ENCODE measurements around the gene ZNF536.

The ZNF536 gene

DNA sequence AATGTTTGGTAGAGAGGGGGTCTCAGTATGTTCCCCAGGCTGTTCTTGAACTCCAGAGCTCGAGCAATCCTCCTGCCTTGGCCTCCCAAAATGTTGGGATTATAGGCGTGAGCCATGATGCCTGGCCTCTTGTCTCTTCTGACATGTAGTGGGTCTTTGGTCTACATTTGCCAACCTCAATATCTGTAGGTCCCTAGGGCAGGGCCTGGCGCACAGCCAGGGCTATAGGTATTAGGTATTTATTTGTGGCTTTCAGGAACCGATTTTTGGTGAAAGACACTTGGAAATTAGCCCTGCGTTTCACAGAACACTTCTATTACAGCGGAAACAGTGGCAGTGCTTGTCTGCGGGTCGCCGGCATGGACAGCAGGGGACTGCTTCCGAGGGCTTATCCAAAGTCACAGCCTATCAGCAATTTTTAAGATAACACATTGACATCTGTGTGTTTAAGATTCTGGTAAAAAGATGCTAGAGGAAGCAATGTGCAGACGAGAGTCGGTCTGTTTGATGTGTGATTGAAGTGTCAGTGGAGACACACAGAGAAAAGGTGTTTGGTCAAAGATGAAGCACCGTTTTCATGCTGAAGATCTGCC, 14.5 kb downstream of the ZNF536 start:
- TF ChIP-seq, protein P1, sequence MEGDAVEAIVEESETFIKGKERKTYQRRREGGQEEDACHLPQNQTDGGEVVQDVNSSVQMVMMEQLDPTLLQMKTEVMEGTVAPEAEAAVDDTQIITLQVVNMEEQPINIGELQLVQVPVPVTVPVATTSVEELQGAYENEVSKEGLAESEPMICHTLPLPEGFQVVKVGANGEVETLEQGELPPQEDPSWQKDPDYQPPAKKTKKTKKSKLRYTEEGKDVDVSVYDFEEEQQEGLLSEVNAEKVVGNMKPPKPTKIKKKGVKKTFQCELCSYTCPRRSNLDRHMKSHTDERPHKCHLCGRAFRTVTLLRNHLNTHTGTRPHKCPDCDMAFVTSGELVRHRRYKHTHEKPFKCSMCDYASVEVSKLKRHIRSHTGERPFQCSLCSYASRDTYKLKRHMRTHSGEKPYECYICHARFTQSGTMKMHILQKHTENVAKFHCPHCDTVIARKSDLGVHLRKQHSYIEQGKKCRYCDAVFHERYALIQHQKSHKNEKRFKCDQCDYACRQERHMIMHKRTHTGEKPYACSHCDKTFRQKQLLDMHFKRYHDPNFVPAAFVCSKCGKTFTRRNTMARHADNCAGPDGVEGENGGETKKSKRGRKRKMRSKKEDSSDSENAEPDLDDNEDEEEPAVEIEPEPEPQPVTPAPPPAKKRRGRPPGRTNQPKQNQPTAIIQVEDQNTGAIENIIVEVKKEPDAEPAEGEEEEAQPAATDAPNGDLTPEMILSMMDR (IDR thresholded peaks at IDR 0.05; ENCODE audit: extremely low read depth, missing control alignments) = no peak
- DNase-seq (ENCODE audit: low spot score) = no peak

DNA sequence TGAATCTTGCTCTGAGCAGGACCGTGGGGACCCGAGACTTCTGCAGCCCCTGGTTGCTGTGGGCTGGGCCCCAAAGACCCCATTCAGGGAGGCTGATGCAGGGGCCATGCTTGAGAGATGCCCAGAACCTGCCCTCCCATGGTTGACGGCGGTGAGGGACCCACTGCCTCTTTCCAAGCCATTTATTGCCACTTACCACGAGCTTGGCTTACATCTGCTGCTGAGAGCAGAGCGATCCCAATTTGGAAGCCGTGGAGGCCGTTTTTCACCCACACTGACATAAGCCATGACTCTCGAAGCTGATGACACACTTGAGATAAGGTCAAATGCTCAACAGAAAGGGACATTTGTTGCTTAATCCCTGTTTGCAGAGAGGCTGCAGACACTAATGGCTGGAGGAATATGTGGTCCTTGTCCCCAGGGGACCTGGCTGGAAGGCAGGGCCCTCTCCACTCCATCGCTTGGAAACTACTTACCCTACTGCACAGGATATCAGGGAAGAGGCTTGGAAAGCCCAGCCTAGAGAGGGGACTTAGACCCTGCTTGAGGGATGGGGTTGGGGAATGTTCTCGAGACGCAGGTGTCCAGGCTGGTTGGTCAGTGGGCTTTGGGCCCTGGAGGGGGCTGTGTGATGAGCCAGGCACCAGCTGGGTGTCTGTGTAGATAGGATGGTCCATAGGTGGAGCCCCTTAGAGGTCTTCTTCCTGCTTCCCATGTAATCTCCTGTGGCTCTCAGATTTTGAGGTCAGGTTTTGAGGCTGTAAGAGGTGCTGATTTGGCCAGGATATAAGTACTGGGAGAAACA, 15.3 kb downstream of the ZNF536 start:
- no peak for DNase-seq (ENCODE audit: low spot score)

DNA sequence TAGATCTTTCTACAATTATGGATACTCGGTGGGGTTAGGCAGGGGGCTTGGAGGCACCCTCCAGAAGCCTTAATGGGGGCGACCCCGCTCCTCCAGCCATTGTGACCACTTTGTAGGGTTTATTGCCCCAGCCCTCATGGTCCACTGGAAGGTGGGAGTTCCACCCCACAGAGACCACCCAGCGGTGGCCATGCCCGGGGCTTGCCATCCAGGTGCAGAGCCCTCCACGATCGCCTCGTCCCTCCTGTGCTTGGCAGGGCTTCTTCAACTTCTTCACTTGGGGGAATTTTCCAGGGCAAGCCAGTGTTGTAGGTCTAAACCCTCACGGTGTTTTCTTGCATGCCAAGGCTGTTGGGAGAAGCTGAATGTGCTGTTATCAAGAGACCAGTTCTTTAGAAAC, 16.1 kb downstream of the ZNF536 start:
- TF ChIP-seq, protein P1 (IDR thresholded peaks at IDR 0.05; ENCODE audit: extremely low read depth, missing control alignments) = no peak
- DNase-seq (ENCODE audit: low spot score) = no peak

More for the DNA sequence above, 15.3 kb downstream of the ZNF536 start:
- TF ChIP-seq, protein P1 (IDR thresholded peaks at IDR 0.05; ENCODE audit: extremely low read depth, missing control alignments) = no peak

DNA sequence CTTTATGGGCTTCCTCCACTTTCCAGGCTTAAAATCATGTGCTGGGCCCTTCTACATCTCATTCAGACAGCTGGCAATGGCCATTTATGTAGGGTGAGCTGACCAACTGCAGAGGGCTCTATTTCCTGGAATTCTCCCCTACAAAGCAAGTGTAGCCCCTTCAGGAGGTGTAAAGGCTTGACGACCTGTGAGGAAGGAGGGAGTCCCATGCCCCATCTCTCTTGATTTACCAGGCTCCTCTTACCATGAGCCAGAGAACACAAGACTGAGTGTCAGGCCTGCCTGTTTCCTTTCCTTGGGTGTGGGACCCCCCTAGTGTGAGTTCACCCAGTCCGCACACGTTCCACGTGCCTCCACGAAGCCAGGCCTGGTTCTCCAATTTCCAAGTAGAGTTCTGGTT, 16.6 kb downstream of the ZNF536 start:
- DNase-seq (ENCODE audit: low spot score) = no peak

DNA sequence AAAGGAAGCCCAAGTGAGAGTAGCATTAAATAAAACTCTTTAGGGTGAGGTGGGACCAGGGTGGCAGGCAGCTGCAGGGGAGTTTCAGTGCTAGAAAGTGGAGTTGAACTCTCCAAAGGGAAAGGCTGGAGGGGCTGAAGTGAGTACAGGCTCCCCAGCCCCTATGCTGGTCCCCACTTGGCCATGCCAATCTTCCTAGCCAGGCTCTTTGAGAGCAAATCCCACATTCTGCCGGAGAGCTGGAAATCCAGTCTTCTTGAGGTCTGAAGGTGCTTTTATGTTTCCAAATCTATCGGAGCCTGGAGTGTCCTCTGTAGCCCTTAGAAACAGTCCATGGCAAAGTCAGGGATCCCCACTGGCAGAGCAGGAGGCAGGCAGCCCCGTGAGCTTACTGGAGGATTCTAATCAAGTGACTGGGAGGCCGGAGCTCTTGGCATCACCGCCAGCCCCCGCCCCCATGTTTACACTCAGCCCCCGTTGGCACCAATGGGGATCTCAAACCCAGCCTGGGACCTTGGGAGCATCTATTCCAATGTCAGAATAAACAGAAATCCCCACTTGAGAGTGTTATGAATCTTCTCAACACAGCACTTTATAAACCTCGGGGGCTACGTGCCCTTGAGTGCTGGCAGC, 18.3 kb downstream of the ZNF536 start:
- TF ChIP-seq, protein P1 (IDR thresholded peaks at IDR 0.05; ENCODE audit: extremely low read depth, missing control alignments) = no peak
- DNase-seq (ENCODE audit: low spot score) = no peak

More for the DNA sequence above, 16.6 kb downstream of the ZNF536 start:
- TF ChIP-seq, protein P1 (IDR thresholded peaks at IDR 0.05; ENCODE audit: extremely low read depth, missing control alignments) = no peak

DNA sequence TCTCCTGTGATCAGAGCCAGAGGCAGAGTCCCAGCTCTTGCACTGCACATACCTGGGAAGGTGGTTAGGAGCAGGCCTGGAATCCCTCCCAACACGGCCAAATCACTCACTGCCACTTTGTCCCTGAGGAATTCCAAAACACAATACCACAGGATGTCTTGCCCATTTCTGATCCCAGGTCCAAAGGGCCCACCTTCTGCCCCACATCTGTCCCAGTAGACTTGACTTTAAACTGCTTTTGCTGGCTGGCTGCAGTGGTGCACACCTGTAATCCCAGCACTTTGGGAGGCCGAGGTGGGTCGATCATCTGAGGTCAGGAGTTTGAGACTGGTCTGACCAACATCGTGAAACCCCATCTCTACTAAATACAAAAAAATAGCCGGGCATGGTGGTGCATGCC, 18.9 kb downstream of the ZNF536 start:
- TF ChIP-seq, protein P1 (IDR thresholded peaks at IDR 0.05; ENCODE audit: extremely low read depth, missing control alignments) = no peak

More for the DNA sequence above, 18.9 kb downstream of the ZNF536 start:
- no peak for DNase-seq (ENCODE audit: low spot score)

Measured in GM20000 (cell line).